MCF 10A (cell line): ENCODE results near the gene MYO1G. TPM values are rescaled to one million over a fixed set of nuclear protein-coding genes. Genes with fewer than 3 reads are reported as not detected.
"Not testable (repeated sequence)": the region's sequence is repeated elsewhere in the genome, so short reads cannot be mapped to it uniquely, and the experiment has no call there.

Experiments
- BruUV-seq: library from RNA; stranded (reverse); fragments of 400-500 nt; replicated peaks from 2 replicates; lab custom pipeline; 2021; lab: Mats Ljungman, UMichigan
- CTCF ChIA-PET: fragments of 300-600 bp; sonication (Branson Sonifier 250); formaldehyde crosslinking; extraction: SDS; loops from one replicate; lab custom pipeline; 2021; ENCODE audit warnings: antibody characterized with exemption, inconsistent platforms; lab: Yijun Ruan, JAX
- POLR2A ChIA-PET: fragments of 300-600, 350-650 bp; sonication (Branson Sonifier 250); formaldehyde crosslinking; extraction: SDS; loops from one replicate; lab custom pipeline; 2020; ENCODE audit warnings: antibody characterized with exemption, inconsistent platforms; lab: Yijun Ruan, JAX
- DNase-seq: peaks from one replicate; pipeline ENCODE4 v3.0.0-alpha.2; 2018; ENCODE audit not compliant: unreplicated experiment
- H3K27ac Mint-ChIP-seq: one replicate; pipeline ENCODE4 v1.8.0; 2022; ENCODE audit warnings: mild to moderate bottlenecking, low read depth, mixed read lengths; ENCODE audit not compliant: unreplicated experiment
- H3K27me3 Mint-ChIP-seq: one replicate; pipeline ENCODE4 v1.8.0; 2022; ENCODE audit warnings: mixed read lengths; ENCODE audit not compliant: insufficient read depth, unreplicated experiment
- H3K36me3 Mint-ChIP-seq: one replicate; pipeline ENCODE4 v1.8.0; 2022; ENCODE audit warnings: mild to moderate bottlenecking, moderate library complexity, mixed read lengths; ENCODE audit not compliant: insufficient read depth, unreplicated experiment
- H3K4me1 Mint-ChIP-seq: one replicate; pipeline ENCODE4 v1.8.0; 2022; ENCODE audit warnings: mixed read lengths; ENCODE audit not compliant: insufficient read depth, unreplicated experiment
- H3K4me3 Mint-ChIP-seq: one replicate; pipeline ENCODE4 v1.8.0; 2022; ENCODE audit warnings: mild to moderate bottlenecking, moderate library complexity, mixed read lengths; ENCODE audit not compliant: unreplicated experiment
- H3K9me3 Mint-ChIP-seq: one replicate; pipeline ENCODE4 v1.8.0; 2022; ENCODE audit warnings: mixed read lengths; ENCODE audit not compliant: unreplicated experiment
- intact Hi-C: fragments of 100-400 bp; cut with micrococcal nuclease; formaldehyde crosslinking; loops from 2 replicates; pipeline ENCODE4 v1.14.1; 2022
- total RNA-seq: library from RNA; stranded (reverse); gene quantifications from 2 replicates; pipeline ENCODE4 v1.2.3, GENCODE V29; 2022
- TF ChIP-seq, protein P1 (sequence below): fragments of 200-600 bp; IDR thresholded peaks from one replicate; pipeline ENCODE4 v1.8.0; 2022; ENCODE audit warnings: antibody characterized with exemption, mild to moderate bottlenecking; ENCODE audit not compliant: unreplicated experiment

The MYO1G gene
- total RNA-seq, 1 experiment from 2014 or later: 0.14 TPM

DNA sequence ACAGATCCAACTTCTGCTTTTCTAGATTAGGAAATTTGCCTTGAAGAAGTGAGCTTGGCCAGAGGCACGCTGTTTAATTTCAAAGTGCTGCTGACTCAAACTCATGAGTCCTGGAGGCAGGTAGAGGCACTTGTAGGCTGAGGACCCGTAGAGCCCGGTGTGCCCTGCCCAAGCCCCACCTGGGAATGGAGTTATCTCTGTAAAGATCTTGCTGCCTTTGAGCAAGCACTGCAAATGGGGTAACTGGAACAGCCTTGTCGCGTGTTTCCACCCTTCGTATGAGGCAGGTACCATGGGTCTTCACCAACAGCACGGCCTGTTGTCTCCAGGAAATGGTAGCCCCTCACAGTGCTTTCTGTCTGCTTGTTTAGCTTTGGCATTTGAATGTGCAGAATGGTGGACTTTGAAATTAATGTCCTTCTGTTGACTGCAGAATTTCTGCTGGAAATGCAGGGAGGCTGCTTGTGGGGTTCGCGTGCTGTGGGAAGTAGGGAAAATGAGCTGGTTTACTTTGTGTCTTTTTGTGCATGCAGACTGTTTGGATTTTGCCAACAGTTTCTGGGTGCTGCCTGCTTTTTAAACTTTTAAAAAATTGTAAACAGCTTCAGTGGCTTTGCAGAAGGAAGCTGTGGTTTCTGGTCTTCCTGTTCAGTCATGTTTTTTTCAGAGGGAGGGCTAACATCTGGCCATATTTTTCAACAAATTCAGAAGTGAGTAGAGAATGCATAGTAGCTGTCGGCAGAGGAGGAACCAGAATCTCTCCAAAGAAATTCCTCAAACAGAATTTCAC is 48.4 kb upstream of the MYO1G start:
- Mint-ChIP-seq H3K4me1 (peaks cover 6% of the 10 kb centered on the region), H3K27ac (peak overlapping the region; percentile 12), H3K9me3 (no peaks in the 10 kb centered on the region), H3K4me3 (no peak overlapping the region), H3K36me3 (peaks cover 34% of the 10 kb centered on the region), H3K27me3 (no peaks in the 10 kb centered on the region)
- POLR2A ChIA-PET: interaction anchor here (2.3 kb wide), 1 partner anchor 26 kb away, joined by 6 read pairs; no protein-coding TSS in a partner anchor
- CTCF ChIA-PET: no interaction called here
- TF ChIP-seq, protein P1, sequence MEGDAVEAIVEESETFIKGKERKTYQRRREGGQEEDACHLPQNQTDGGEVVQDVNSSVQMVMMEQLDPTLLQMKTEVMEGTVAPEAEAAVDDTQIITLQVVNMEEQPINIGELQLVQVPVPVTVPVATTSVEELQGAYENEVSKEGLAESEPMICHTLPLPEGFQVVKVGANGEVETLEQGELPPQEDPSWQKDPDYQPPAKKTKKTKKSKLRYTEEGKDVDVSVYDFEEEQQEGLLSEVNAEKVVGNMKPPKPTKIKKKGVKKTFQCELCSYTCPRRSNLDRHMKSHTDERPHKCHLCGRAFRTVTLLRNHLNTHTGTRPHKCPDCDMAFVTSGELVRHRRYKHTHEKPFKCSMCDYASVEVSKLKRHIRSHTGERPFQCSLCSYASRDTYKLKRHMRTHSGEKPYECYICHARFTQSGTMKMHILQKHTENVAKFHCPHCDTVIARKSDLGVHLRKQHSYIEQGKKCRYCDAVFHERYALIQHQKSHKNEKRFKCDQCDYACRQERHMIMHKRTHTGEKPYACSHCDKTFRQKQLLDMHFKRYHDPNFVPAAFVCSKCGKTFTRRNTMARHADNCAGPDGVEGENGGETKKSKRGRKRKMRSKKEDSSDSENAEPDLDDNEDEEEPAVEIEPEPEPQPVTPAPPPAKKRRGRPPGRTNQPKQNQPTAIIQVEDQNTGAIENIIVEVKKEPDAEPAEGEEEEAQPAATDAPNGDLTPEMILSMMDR: no peak
- no peak for DNase-seq
- intact Hi-C loops: no loop called here
- no TSS peak for BruUV-seq

DNA sequence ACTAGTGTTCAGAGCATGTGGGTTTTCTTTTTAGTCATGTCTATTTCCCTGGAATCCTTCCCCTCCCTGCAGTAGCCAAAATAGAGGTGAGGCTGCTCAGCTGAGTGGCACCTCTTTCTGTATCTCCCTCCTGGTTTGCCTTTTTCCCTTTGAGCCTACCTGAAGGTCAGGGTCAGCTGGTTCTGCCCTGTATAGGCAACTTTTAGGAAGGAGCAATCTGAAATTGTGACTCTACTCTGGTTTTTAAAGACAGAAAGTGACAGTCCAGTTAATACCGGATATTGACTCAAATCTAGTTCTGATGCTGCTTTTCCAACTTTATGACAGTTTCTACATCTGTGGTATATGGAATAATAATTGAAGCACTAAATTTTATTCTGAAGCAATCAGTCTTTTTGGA is 47.2 kb upstream of the MYO1G start:
- DNase-seq: no peak
- BruUV-seq: no TSS peak
- peaks cover 14% of the 10 kb centered on the region for H3K4me1 Mint-ChIP-seq
- no peaks in the 10 kb centered on the region for H3K27me3 Mint-ChIP-seq
- ChIA-PET POLR2A (interaction anchor here (1.2 to 2.3 kb wide), 2 partner anchors 25 kb away, joined by 3 to 6 read pairs; no protein-coding TSS in a partner anchor), CTCF (no interaction called here)
- H3K4me3 Mint-ChIP-seq: no peak overlapping the region
- H3K9me3 Mint-ChIP-seq: no peaks in the 10 kb centered on the region
- H3K27ac Mint-ChIP-seq: no peak overlapping the region
- intact Hi-C loops: no loop called here
- H3K36me3 Mint-ChIP-seq: peaks cover 34% of the 10 kb centered on the region
- TF ChIP-seq, protein P1: no peak

DNA sequence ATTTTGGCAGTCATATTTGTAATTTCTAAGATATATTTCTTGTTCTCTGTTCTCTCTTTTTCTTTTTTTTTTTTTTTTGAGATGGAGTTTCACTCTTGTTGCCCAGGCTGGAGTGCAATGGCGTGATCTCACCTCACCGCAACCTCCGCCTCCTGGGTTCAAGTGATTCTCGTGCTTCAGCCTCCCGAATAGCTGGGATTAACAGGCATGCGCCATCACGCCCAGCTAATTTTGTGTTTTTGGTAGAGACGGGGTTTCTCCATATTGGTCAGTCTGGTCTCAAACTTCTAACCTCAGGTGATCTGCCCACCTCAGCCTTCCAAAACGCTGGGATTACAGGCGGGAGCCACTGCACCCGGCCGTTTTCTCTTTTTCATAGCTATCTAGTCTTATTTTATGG is 46.7 kb upstream of the MYO1G start:
- CTCF ChIA-PET, intact Hi-C loops: not testable (repeated sequence)

DNA sequence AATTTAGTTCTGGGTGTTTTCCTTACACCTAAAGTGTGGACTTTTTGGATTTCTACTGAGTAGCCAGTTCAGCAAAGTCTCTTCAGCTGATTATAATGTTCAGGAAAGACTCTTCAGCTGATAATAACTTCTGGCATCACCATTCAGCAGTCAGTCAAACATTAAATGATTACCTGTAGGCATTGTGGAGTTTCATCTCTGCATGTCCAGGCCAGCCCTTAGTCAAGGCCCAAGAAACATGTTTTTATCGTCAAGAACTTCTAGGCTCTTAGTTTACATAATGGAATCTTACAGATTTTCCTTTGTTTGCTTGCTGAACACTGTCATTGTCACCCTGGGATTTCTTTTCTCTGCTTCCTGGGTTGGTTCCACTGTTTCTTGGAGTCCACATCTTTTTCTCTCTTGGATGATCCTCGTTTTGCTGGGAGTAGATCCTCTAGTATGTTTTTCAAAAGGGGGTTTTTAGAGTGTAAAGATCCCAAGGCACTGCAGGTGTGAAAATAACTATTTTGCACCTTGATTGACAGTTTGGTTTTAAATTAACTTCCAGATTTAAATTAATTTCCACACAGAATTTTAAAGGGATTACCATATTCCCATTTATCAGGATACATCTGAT is 45.4 kb upstream of the MYO1G start:
- Mint-ChIP-seq H3K27me3 (no peaks in the 10 kb centered on the region), H3K4me3 (no peak overlapping the region), H3K9me3 (no peaks in the 10 kb centered on the region), H3K36me3 (peaks cover 28% of the 10 kb centered on the region), H3K4me1 (peaks cover 14% of the 10 kb centered on the region), H3K27ac (peak overlapping the region; percentile 9)
- BruUV-seq: no TSS peak
- POLR2A ChIA-PET: interaction anchor here (0.7 to 4.2 kb wide), 2 partner anchors 9 to 133 kb away, joined by 5 to 23 read pairs; no protein-coding TSS in a partner anchor
- intact Hi-C loops: no loop called here
- CTCF ChIA-PET: no interaction called here
- TF ChIP-seq, protein P1: no peak
- DNase-seq: no peak

More for the DNA sequence above, 46.7 kb upstream of the MYO1G start:
- DNase-seq, H3K27ac Mint-ChIP-seq, H3K4me3 Mint-ChIP-seq, H3K9me3 Mint-ChIP-seq, H3K27me3 Mint-ChIP-seq, BruUV-seq: not testable (repeated sequence)
- Mint-ChIP-seq H3K36me3 (peaks cover 34% of the 10 kb centered on the region), H3K4me1 (peaks cover 14% of the 10 kb centered on the region)
- POLR2A ChIA-PET: interaction anchor here (1.2 to 4.2 kb wide), 2 partner anchors 8 to 24 kb away, joined by 3 to 23 read pairs; no protein-coding TSS in a partner anchor
